Neural progenitor cell (in vitro differentiated cells): Measurements from ENCODE around the gene GAREM2. TPM values are rescaled to one million over a fixed set of nuclear protein-coding genes. Genes with fewer than 3 reads are reported as not detected.
A peak's percentile ranks its signal among the peaks of the same experiment; 100 is the strongest.

Experiments
- DNase-seq: peaks from one replicate; pipeline ENCODE4 v3.0.0-alpha.2; 2016; ENCODE audit warnings: low spot score
- H2AFZ ChIP-seq: fragments of 200-600 bp; sonication (generic); replicated peaks from 2 replicates; pipeline ENCODE4 v1.6.1; 2016; ENCODE audit warnings: antibody characterized with exemption
- H3F3A ChIP-seq: fragments of 200-600 bp; sonication (generic); 2 replicates; pipeline ENCODE4 v1.6.1; 2016; ENCODE audit warnings: antibody characterized with exemption, low read depth
- H3K27ac ChIP-seq: fragments of 200-600 bp; sonication (generic); 2 replicates; pipeline ENCODE4 v1.5.1; 2016; ENCODE audit warnings: mild to moderate bottlenecking
- H3K27me3 ChIP-seq: fragments of 200-600 bp; sonication (generic); 2 replicates; pipeline ENCODE4 v1.6.1; 2016; ENCODE audit warnings: mild to moderate bottlenecking, moderate library complexity
- H3K36me3 ChIP-seq: fragments of 200-600 bp; sonication (generic); 2 replicates; pipeline ENCODE4 v1.5.1; 2016
- H3K4me1 ChIP-seq: fragments of 200-600 bp; sonication (generic); 2 replicates; pipeline ENCODE4 v1.6.1; 2016; ENCODE audit warnings: mixed run types
- H3K4me2 ChIP-seq: fragments of 200-600 bp; sonication (generic); 2 replicates; pipeline ENCODE4 v1.6.1; 2016
- H3K4me3 ChIP-seq: fragments of 200-600 bp; sonication (generic); 2 replicates; pipeline ENCODE4 v1.5.1; 2016
- H3K79me2 ChIP-seq: fragments of 200-600 bp; sonication (generic); 2 replicates; pipeline ENCODE4 v1.6.1; 2016; ENCODE audit warnings: low read depth
- H3K9ac ChIP-seq: fragments of 200-600 bp; sonication (generic); 2 replicates; pipeline ENCODE4 v1.6.1; 2016
- H3K9me3 ChIP-seq: fragments of 200-600 bp; sonication (generic); 2 replicates; pipeline ENCODE4 v1.5.1; 2016; ENCODE audit warnings: low read depth
- H4K20me1 ChIP-seq: fragments of 200-600 bp; sonication (generic); 2 replicates; pipeline ENCODE4 v1.6.1; 2016; ENCODE audit warnings: low read depth
- H3K27ac Mint-ChIP-seq: 3 replicates; pipeline ENCODE4 v1.8.0; 2021; ENCODE audit warnings: mixed read lengths
- H3K27me3 Mint-ChIP-seq: 2 replicates; pipeline ENCODE4 v1.8.0; 2022; ENCODE audit warnings: low read depth, mild to moderate bottlenecking, inconsistent platforms, moderate library complexity, mixed read lengths; ENCODE audit not compliant: insufficient read depth
- H3K36me3 Mint-ChIP-seq: 3 replicates; pipeline ENCODE4 v1.8.0; 2021; ENCODE audit warnings: mixed read lengths
- H3K4me1 Mint-ChIP-seq: 3 replicates; pipeline ENCODE4 v1.8.0; 2021; ENCODE audit warnings: mixed read lengths
- H3K4me3 Mint-ChIP-seq: 3 replicates; pipeline ENCODE4 v1.8.0; 2021; ENCODE audit warnings: mild to moderate bottlenecking, moderate library complexity, mixed read lengths
- H3K9me3 Mint-ChIP-seq: 3 replicates; pipeline ENCODE4 v1.8.0; 2020; ENCODE audit warnings: mixed read lengths
- CTCF ChIP-seq: fragments of 200-600 bp; sonication (generic); IDR thresholded peaks from 2 replicates; pipeline ENCODE4 v1.5.1; 2017; ENCODE audit warnings: antibody characterized with exemption, mild to moderate bottlenecking
- EZH2 ChIP-seq: fragments of 200-600 bp; sonication (generic); IDR thresholded peaks from 2 replicates; pipeline ENCODE4 v1.6.1; 2017; ENCODE audit warnings: antibody characterized with exemption, mild to moderate bottlenecking, moderate library complexity
- EZH2phosphoT487 ChIP-seq: fragments of 200-600 bp; sonication (generic); IDR thresholded peaks from 2 replicates; pipeline ENCODE4 v1.6.1; 2017; ENCODE audit warnings: antibody characterized with exemption
- total RNA-seq: library from RNA; depleted of rRNA; stranded (reverse); fragments of >200 nt; gene quantifications from 2 replicates; pipeline ENCODE4 v1.2.3, GENCODE V29; 2015; ENCODE audit warnings: low replicate concordance

GAREM2 gene
- total RNA-seq, 1 donor from 2014 or later = 20.0 TPM

DNA sequence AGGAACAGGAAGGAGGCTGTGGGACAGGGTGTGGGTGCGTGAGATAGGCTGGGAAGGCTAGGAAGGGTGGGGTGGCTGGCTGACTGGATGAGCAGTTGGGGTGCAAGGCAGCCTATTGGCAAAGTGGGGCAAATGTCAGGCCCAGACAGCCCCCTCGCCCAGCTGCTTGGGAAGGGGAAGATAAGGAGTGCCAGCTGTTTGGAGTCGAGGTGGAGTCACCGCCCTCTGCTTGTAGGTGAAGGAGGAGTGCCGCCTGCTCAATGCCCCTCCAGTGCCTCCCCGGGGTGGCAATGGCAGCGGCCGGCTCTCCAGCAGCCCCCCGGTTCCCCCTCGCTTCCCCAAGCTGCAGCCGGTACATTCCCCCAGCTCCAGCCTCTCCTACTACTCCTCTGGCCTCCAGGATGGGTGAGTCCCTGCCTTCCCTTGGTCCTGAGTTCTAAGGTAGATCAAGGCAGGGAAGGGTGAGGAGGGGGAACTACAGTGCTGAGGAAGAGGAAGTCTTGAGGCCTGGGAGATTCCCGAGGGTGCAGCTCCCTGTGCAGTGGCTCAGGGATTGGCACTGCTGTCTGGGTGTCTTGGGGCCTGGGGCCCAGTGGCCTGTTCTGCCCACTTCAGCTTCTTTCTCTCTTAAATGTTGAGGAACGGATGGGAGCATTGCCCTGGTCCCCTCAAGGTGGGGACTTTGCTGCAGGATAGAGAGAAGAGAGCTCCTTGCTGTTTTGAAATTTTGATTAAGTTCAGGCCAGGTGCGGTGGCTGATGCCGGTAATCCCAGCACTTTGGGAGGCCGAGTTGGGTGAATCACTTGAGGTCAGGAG lies 13.3 kb downstream of the GAREM2 start:
- TF ChIP-seq EZH2 = no peak
- TF ChIP-seq EZH2phosphoT487 = no peak
- TF ChIP-seq CTCF = no peak
- Histone ChIP-seq H3K4me1 (no peaks in the 10 kb centered on the region), H3K36me3 (no peaks in the 10 kb centered on the region), H4K20me1 (peaks cover 27% of the 10 kb centered on the region), H3K27ac (no peak overlapping the region), H3K79me2 (no peaks in the 10 kb centered on the region), H3K4me3 (no peak overlapping the region), H3K9ac (no peak overlapping the region), H2AFZ (no peak overlapping the region), H3K9me3 (no peaks in the 10 kb centered on the region), H3K27me3 (peaks cover 33% of the 10 kb centered on the region), H3F3A (peaks cover 10% of the 10 kb centered on the region), H3K4me2 (no peak overlapping the region)
- peaks cover 23% of the 10 kb centered on the region for H3K36me3 Mint-ChIP-seq
- no peak overlapping the region for H3K27ac Mint-ChIP-seq
- no peak for DNase-seq
- peaks cover 3% of the 10 kb centered on the region for H3K9me3 Mint-ChIP-seq
- H3K4me1 Mint-ChIP-seq = peaks cover 7% of the 10 kb centered on the region
- peak overlapping the region; percentile 18 for H3K4me3 Mint-ChIP-seq
- peaks cover 11% of the 10 kb centered on the region for H3K27me3 Mint-ChIP-seq

DNA sequence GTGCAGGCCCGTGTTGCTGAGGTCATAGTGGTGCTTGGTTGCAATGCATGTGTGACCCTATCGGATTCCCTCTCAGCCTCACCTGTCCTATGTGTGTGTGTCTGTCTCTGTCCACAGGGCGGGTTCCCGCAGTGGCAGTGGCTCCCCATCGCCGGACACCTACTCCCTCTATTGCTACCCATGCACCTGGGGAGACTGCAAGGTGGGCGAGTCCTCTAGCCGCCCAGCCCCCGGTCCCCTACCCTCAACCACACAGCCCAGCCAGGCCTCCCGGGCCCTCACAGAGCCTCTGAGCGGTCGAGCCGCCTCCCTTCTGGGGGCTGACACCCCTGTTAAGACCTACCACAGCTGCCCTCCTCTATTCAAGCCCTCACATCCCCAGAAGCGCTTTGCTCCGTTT lies 14.2 kb downstream of the GAREM2 start:
- no peak for TF ChIP-seq CTCF
- no peak for TF ChIP-seq EZH2
- no peak for TF ChIP-seq EZH2phosphoT487
- H3K79me2 ChIP-seq = no peaks in the 10 kb centered on the region
- H3K27me3 Mint-ChIP-seq = peaks cover 13% of the 10 kb centered on the region
- no peak overlapping the region for H3K27ac ChIP-seq
- peaks cover 3% of the 10 kb centered on the region for H3K9me3 Mint-ChIP-seq
- no peak overlapping the region for H3K4me2 ChIP-seq
- H3K36me3 Mint-ChIP-seq = peaks cover 30% of the 10 kb centered on the region
- peaks cover 5% of the 10 kb centered on the region for H3K4me1 Mint-ChIP-seq
- H3K36me3 ChIP-seq = no peaks in the 10 kb centered on the region
- H3K9me3 ChIP-seq = no peaks in the 10 kb centered on the region
- H4K20me1 ChIP-seq = peaks cover 23% of the 10 kb centered on the region
- DNase-seq = no peak
- no peak overlapping the region for H2AFZ ChIP-seq
- no peak overlapping the region for H3K9ac ChIP-seq
- H3K4me3 Mint-ChIP-seq = no peak overlapping the region
- H3K27ac Mint-ChIP-seq = no peak overlapping the region
- H3K27me3 ChIP-seq = peaks cover 33% of the 10 kb centered on the region
- no peak overlapping the region for H3K4me3 ChIP-seq
- H3K4me1 ChIP-seq = no peaks in the 10 kb centered on the region
- peaks cover 9% of the 10 kb centered on the region for H3F3A ChIP-seq

DNA sequence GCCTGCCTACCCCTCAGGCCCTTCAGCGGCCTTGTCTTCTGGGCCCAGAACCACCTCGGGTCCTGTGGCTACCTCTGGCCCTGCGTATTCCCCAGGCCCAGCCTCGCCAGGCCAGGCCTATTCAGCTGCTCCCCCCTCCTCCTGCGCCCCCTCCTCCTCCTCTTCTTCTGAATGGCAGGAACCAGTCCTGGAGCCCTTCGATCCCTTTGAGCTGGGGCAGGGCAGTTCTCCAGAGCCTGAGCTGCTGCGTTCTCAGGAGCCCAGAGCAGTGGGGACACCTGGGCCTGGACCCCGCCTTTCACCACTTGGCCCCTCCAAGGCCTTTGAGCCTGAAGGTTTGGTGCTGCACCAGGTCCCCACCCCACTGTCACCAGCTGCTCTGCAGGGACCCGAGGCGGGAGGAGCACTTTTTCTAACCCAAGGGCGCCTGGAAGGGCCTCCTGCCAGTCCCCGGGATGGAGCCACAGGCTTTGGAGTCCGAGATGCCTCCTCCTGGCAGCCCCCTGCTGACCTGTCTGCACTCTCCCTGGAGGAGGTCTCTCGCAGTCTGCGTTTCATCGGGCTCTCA lies 14.7 kb downstream of the GAREM2 start:
- Histone ChIP-seq H3K4me1 (no peaks in the 10 kb centered on the region), H3K79me2 (no peaks in the 10 kb centered on the region), H3K36me3 (no peaks in the 10 kb centered on the region), H3K9me3 (no peaks in the 10 kb centered on the region), H3K4me2 (no peak overlapping the region), H3F3A (peaks cover 9% of the 10 kb centered on the region), H3K9ac (no peak overlapping the region), H3K27me3 (peaks cover 31% of the 10 kb centered on the region), H4K20me1 (peaks cover 19% of the 10 kb centered on the region), H3K4me3 (no peak overlapping the region), H2AFZ (no peak overlapping the region), H3K27ac (no peak overlapping the region)
- H3K4me1 Mint-ChIP-seq = peaks cover 5% of the 10 kb centered on the region
- peaks cover 3% of the 10 kb centered on the region for H3K9me3 Mint-ChIP-seq
- peaks cover 30% of the 10 kb centered on the region for H3K36me3 Mint-ChIP-seq
- peaks cover 13% of the 10 kb centered on the region for H3K27me3 Mint-ChIP-seq
- no peak overlapping the region for H3K27ac Mint-ChIP-seq
- no peak overlapping the region for H3K4me3 Mint-ChIP-seq
- no peak for DNase-seq
- TF ChIP-seq CTCF = no peak
- no peak for TF ChIP-seq EZH2
- no peak for TF ChIP-seq EZH2phosphoT487
